COLO668 (cell line): ENCODE data around the gene HNF4A.

Experiments
- DNase-seq: peaks from one replicate; lab custom pipeline; 2025; ENCODE audit not compliant: unreplicated experiment; lab: John Stamatoyannopoulos, UW

The HNF4A gene

GRCh38 chr20:44392088-44392775 is 36.7 kb downstream of the HNF4A start:
- DNase-seq, result no peak

GRCh38 chr20:44392776-44393607 is 37.5 kb downstream of the HNF4A start:
- no peak for DNase-seq

GRCh38 chr20:44393608-44394451 is 38.3 kb downstream of the HNF4A start:
- no peak for DNase-seq

GRCh38 chr20:44394452-44394701 is 38.9 kb downstream of the HNF4A start:
- no peak for DNase-seq

- DNase-seq, result no peak
These were observed 39.4 kb downstream of the HNF4A start for GRCh38 chr20:44394702-44395460.

GRCh38 chr20:44395461-44396340 is 40.2 kb downstream of the HNF4A start:
- no peak for DNase-seq

GRCh38 chr20:44396369-44397130 is 41.1 kb downstream of the HNF4A start:
- no peak for DNase-seq

GRCh38 chr20:44398335-44398734 is 42.8 kb downstream of the HNF4A start:
- no peak for DNase-seq

GRCh38 chr20:44399446-44399845 is 43.9 kb downstream of the HNF4A start:
- no peak for DNase-seq

GRCh38 chr20:44400671-44400969 is 45.1 kb downstream of the HNF4A start:
- DNase-seq, result no peak

- DNase-seq, result peak; percentile 10
These were observed 45.7 kb downstream of the HNF4A start for GRCh38 chr20:44400970-44401769.

GRCh38 chr20:44401770-44402390 is 46.4 kb downstream of the HNF4A start:
- no peak for DNase-seq

GRCh38 chr20:44402391-44403193 is 47.1 kb downstream of the HNF4A start:
- peak; percentile 31 for DNase-seq

GRCh38 chr20:44403194-44404112 is 48.0 kb downstream of the HNF4A start:
- no peak for DNase-seq

GRCh38 chr20:44404204-44405181 is 49.0 kb downstream of the HNF4A start:
- no peak for DNase-seq
